ENCODE measurements around the gene CA11. TPM values are rescaled to one million over a fixed set of nuclear protein-coding genes. Genes with fewer than 3 reads are reported as not detected.

CA11 gene
- total and polyA plus RNA-seq, 9 of the 15 experiments (the other 6 are each of a cell fraction or from before 2014, with no cell fraction given): 2.9 to 19.9 (median 8.3) TPM

DNA sequence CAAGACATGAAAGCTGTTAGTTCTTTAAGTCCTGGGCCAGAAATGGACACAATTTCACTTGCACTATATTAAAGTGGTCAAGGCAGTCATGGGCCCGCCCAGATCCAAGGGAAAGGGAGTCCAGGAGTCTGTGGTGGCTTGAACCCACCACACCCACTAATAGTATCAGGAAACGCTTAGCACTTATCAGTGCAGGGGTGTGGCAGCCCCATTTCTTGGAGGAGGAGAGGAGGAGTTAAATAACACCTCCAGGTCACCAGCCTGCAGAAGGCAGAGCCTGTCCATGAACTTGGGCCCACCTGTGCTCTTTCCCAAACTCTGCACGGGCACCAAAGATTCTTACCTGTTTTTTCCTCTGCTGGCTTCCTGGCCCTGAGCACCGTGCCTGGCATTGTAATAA is 32.2 kb upstream of the CA11 start (continued):
- TF ChIP-seq, protein P1, sequence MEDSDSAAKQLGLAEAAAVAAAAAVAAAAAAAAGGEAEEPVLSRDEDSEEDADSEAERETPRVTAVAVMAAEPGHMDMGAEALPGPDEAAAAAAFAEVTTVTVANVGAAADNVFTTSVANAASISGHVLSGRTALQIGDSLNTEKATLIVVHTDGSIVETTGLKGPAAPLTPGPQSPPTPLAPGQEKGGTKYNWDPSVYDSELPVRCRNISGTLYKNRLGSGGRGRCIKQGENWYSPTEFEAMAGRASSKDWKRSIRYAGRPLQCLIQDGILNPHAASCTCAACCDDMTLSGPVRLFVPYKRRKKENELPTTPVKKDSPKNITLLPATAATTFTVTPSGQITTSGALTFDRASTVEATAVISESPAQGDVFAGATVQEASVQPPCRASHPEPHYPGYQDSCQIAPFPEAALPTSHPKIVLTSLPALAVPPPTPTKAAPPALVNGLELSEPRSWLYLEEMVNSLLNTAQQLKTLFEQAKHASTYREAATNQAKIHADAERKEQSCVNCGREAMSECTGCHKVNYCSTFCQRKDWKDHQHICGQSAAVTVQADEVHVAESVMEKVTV (CRISPR knock-in tag; IDR thresholded peaks at IDR 0.05): no peak
- TF ChIP-seq CBFA2T3 (IDR thresholded peaks at IDR 0.05) (0 out of 2 replicates have a peak, but pooled peaks have one; percentile 13), SAFB (IDR thresholded peaks at IDR 0.05; ENCODE audit: borderline replicate concordance, low read depth, low read length) (no peak), KLF6 (CRISPR knock-in tag; IDR thresholded peaks at IDR 0.05; ENCODE audit: borderline replicate concordance) (no peak), SMARCA5 (IDR thresholded peaks at IDR 0.05) (no peak), DPF2 (IDR thresholded peaks at IDR 0.05) (0 out of 2 replicates have a peak, but pooled peaks have one; percentile 27), RBM22 (IDR thresholded peaks at IDR 0.05; ENCODE audit: low read depth, low read length, poor library complexity, severe bottlenecking) (no peak), JUND (IDR thresholded peaks at IDR 0.05; ENCODE audit: borderline replicate concordance, low read depth, low read length) (0 out of 2 replicates have a peak, but pooled peaks have one; percentile 18), JUND (tag; IDR thresholded peaks at IDR 0.05; ENCODE audit: borderline replicate concordance, low read depth, low read length) (no peak; the same call in 2 of the 3 replicates), KLF1 (tag; IDR thresholded peaks at IDR 0.05) (peak; percentile 96), RCOR1 (IDR thresholded peaks at IDR 0.05; ENCODE audit: borderline replicate concordance in 1 of 2, low read depth in 2 of 2, low read length in 2 of 2) (peak in 1 of 2 experiments; percentile 73; a peak in 1 of 4 replicates), TEAD4 (IDR thresholded peaks at IDR 0.05; ENCODE audit: low read length) (peak; percentile 17; the same call in 1 of the 2 replicates), TEAD4 (CRISPR knock-in tag; IDR thresholded peaks at IDR 0.05; ENCODE audit: borderline replicate concordance) (no peak), HDAC2 (IDR thresholded peaks at IDR 0.05) (peak; percentile 22; the same call in 1 of the 2 replicates), RHOXF2B (CRISPR knock-in tag; conservative IDR thresholded peaks at IDR 0.05) (no peak), GATAD2A (IDR thresholded peaks at IDR 0.05) (0 out of 2 replicates have a peak, but pooled peaks have one; percentile 14), FIP1L1 (IDR thresholded peaks at IDR 0.05; ENCODE audit: low read depth, low read length, poor library complexity, severe bottlenecking) (no peak), MYC (IDR thresholded peaks at IDR 0.05; ENCODE audit: low read depth, low read length) (0 out of 2 replicates have a peak, but pooled peaks have one; percentile 35), MYC (CRISPR knock-in tag; IDR thresholded peaks at IDR 0.05; ENCODE audit: borderline replicate concordance, low read depth) (no peak), MYNN (IDR thresholded peaks at IDR 0.05) (0 out of 2 replicates have a peak, but pooled peaks have one; percentile 51), MYNN (CRISPR knock-in tag; IDR thresholded peaks at IDR 0.05) (no peak), ZEB2 (IDR thresholded peaks at IDR 0.05) (0 out of 2 replicates have a peak, but pooled peaks have one; percentile 18), FOSL1 (tag; conservative IDR thresholded peaks at IDR 0.05) (no peak), SMARCB1 (IDR thresholded peaks at IDR 0.05; ENCODE audit: insufficient read length, low read depth) (no peak), ZNF134 (CRISPR knock-in tag; conservative IDR thresholded peaks at IDR 0.05) (no peak), ADNP (tag; IDR thresholded peaks at IDR 0.05) (0 out of 2 replicates have a peak, but pooled peaks have one; percentile 42), SMARCA4 (IDR thresholded peaks at IDR 0.05) (peak; percentile 15; the same call in 1 of the 2 replicates)

All from K562 (cell line).